Measurements from ENCODE around the gene ECSCR.

The ECSCR gene

GRCh38 chr5:139459451-139459934 is 3.0 kb downstream of the ECSCR start:
- no peaks in the 10 kb centered on the region for H3K36me3 ChIP-seq (ENCODE audit: control insufficient read depth, insufficient read depth, low read length)
- no peaks in the 10 kb centered on the region for H3K27me3 ChIP-seq (replicated peaks; ENCODE audit: control insufficient read depth, insufficient read depth, low read length, poor library complexity, severe bottlenecking)
- H3K9me3 ChIP-seq (ENCODE audit: control insufficient read depth, low read length) = no peaks in the 10 kb centered on the region
- DNase-seq = no peak
- H3K27ac ChIP-seq (ENCODE audit: insufficient read depth, low read length, poor library complexity, severe bottlenecking) = peak overlapping the region; percentile 81
- H3K4me3 ChIP-seq (ENCODE audit: insufficient read depth, low read depth, low read length, poor library complexity, severe bottlenecking) = no peak overlapping the region
- peaks cover 31% of the 10 kb centered on the region for H3K4me1 ChIP-seq (ENCODE audit: control insufficient read depth, insufficient read depth, low read length, poor library complexity, severe bottlenecking)

DNA sequence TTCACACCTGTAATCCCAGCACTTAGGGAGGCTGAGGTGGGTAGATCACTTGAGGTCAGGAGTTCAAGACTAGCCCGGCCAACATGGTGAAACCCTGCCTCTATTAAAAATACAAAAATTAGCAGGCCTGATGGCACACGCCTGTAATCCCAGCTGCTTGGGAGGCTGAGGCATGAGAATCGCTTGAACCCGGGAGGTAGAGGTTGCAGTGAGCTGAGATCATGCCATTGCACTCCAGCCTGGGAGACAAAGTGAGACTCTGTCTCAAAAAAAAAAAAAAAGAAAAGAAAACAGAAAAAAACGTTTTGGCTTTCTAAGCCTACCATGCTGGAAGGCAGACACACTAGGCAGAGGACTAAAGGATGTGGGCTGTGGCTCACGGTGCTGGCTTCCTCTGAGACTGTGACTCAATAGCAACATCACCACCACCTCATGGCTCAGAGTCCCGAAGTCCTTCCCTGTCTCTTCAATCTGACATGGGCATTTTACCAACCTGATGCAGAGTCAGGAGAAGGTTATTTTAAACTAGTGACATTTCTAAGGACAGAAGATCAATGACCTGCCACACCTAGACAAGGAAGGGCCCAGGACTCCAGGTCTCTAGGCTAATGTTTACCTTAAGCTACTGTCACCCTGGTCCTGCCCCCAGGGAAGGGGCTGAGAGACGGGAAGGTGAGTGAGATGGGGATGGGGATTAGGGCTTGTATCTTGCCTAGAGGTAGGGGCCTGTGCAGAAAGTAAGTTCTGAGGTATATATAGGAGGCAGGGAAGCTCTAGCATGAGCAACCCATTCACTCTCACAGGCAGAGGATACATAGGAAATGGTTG is 3.7 kb downstream of the ECSCR start:
- peak overlapping the region; percentile 81 for H3K27ac ChIP-seq (ENCODE audit: insufficient read depth, low read length, poor library complexity, severe bottlenecking)
- H3K4me3 ChIP-seq (ENCODE audit: insufficient read depth, low read depth, low read length, poor library complexity, severe bottlenecking) = no peak overlapping the region
- H3K27me3 ChIP-seq (replicated peaks; ENCODE audit: control insufficient read depth, insufficient read depth, low read length, poor library complexity, severe bottlenecking) = no peaks in the 10 kb centered on the region
- DNase-seq = peak; percentile 72 to 78 (median 72)
- H3K36me3 ChIP-seq (ENCODE audit: control insufficient read depth, insufficient read depth, low read length) = no peaks in the 10 kb centered on the region
- no peaks in the 10 kb centered on the region for H3K9me3 ChIP-seq (ENCODE audit: control insufficient read depth, low read length)
- peaks cover 37% of the 10 kb centered on the region for H3K4me1 ChIP-seq (ENCODE audit: control insufficient read depth, insufficient read depth, low read length, poor library complexity, severe bottlenecking)

DNA sequence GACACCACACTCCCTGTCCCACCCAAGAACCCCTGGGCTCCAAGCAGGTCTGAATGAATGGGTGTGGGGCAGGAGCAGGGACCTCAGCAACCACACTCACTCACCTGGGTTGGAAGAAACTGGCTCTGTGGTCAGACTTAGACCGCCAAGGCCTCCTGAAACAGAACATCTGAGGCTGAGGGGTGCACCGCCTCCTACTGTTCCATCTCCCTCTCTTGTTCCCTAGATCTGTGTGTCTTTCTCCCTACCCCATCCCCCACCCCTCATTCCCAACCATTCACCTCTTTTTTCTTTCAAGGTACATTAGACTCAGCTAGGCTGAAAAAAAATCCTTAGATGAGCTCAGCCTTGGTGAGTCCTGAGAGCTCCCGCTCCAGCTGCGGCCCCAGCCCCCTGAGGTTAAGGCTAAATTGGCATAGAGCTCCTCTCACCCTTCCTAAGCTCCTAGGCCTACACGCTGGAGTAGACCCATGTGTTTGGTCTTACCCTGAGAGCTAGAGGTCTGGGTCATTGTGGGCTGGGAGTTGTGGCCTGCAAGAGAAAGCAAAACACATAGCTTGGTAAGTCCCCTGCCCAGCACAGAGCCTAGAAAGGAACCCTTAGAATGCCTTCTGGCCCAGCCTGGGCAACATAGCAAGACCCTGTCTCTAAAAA is 4.8 kb downstream of the ECSCR start:
- Histone ChIP-seq H3K36me3 (ENCODE audit: control insufficient read depth, insufficient read depth, low read length) (no peaks in the 10 kb centered on the region), H3K27me3 (replicated peaks; ENCODE audit: control insufficient read depth, insufficient read depth, low read length, poor library complexity, severe bottlenecking) (no peaks in the 10 kb centered on the region), H3K9me3 (ENCODE audit: control insufficient read depth, low read length) (no peaks in the 10 kb centered on the region), H3K27ac (ENCODE audit: insufficient read depth, low read length, poor library complexity, severe bottlenecking) (peak overlapping the region; percentile 81), H3K4me1 (ENCODE audit: control insufficient read depth, insufficient read depth, low read length, poor library complexity, severe bottlenecking) (peaks cover 39% of the 10 kb centered on the region), H3K4me3 (ENCODE audit: insufficient read depth, low read depth, low read length, poor library complexity, severe bottlenecking) (no peak overlapping the region)
- peak in 1 of 3 donors; percentile 19 for DNase-seq

GRCh38 chr5:139457241-139457640 is 5.3 kb downstream of the ECSCR start:
- Histone ChIP-seq H3K27me3 (replicated peaks; ENCODE audit: control insufficient read depth, insufficient read depth, low read length, poor library complexity, severe bottlenecking) (no peaks in the 10 kb centered on the region), H3K4me1 (ENCODE audit: control insufficient read depth, insufficient read depth, low read length, poor library complexity, severe bottlenecking) (peaks cover 39% of the 10 kb centered on the region), H3K36me3 (ENCODE audit: control insufficient read depth, insufficient read depth, low read length) (no peaks in the 10 kb centered on the region)

DNA sequence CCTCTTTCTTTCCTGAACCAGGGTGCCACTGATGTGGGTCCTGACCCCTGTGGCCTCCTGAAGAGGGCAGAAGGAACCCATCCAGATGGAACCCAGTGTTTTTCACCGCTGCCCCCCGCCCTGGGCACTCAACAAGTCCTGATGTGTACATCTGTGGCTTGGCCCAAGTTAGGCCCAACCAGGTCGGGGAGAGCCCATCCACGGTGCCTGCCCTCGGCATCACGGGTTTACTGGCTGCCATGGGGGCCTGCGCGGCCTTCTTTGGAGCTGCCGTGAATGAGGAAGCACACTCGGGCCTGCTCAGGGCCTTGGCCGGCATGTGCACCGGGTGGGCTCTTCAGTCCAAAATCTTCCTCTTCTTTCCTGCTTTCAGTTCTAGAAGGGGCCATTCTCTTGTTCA is 5.8 kb downstream of the ECSCR start:
- Histone ChIP-seq H3K27ac (ENCODE audit: insufficient read depth, low read length, poor library complexity, severe bottlenecking) (peak overlapping the region; percentile 28), H3K4me1 (ENCODE audit: control insufficient read depth, insufficient read depth, low read length, poor library complexity, severe bottlenecking) (peaks cover 39% of the 10 kb centered on the region), H3K36me3 (ENCODE audit: control insufficient read depth, insufficient read depth, low read length) (no peaks in the 10 kb centered on the region), H3K9me3 (ENCODE audit: control insufficient read depth, low read length) (no peaks in the 10 kb centered on the region), H3K27me3 (replicated peaks; ENCODE audit: control insufficient read depth, insufficient read depth, low read length, poor library complexity, severe bottlenecking) (no peaks in the 10 kb centered on the region), H3K4me3 (ENCODE audit: insufficient read depth, low read depth, low read length, poor library complexity, severe bottlenecking) (no peak overlapping the region)
- DNase-seq = no peak

More at GRCh38 chr5:139457241-139457640, 5.3 kb downstream of the ECSCR start:
- no peaks in the 10 kb centered on the region for H3K9me3 ChIP-seq (ENCODE audit: control insufficient read depth, low read length)
- DNase-seq = no peak
- H3K27ac ChIP-seq (ENCODE audit: insufficient read depth, low read length, poor library complexity, severe bottlenecking) = peak overlapping the region; percentile 28
- H3K4me3 ChIP-seq (ENCODE audit: insufficient read depth, low read depth, low read length, poor library complexity, severe bottlenecking) = no peak overlapping the region

GRCh38 chr5:139454568-139455290 is 7.8 kb downstream of the ECSCR start:
- no peak for DNase-seq
- H3K36me3 ChIP-seq (ENCODE audit: control insufficient read depth, insufficient read depth, low read length) = no peaks in the 10 kb centered on the region
- no peaks in the 10 kb centered on the region for H3K27me3 ChIP-seq (replicated peaks; ENCODE audit: control insufficient read depth, insufficient read depth, low read length, poor library complexity, severe bottlenecking)
- no peak overlapping the region for H3K4me3 ChIP-seq (ENCODE audit: insufficient read depth, low read depth, low read length, poor library complexity, severe bottlenecking)
- no peak overlapping the region for H3K27ac ChIP-seq (ENCODE audit: insufficient read depth, low read length, poor library complexity, severe bottlenecking)
- peaks cover 35% of the 10 kb centered on the region for H3K4me1 ChIP-seq (ENCODE audit: control insufficient read depth, insufficient read depth, low read length, poor library complexity, severe bottlenecking)
- no peaks in the 10 kb centered on the region for H3K9me3 ChIP-seq (ENCODE audit: control insufficient read depth, low read length)

GRCh38 chr5:139453683-139454567 is 8.6 kb downstream of the ECSCR start:
- no peak for DNase-seq
- H3K36me3 ChIP-seq (ENCODE audit: control insufficient read depth, insufficient read depth, low read length) = no peaks in the 10 kb centered on the region
- H3K27ac ChIP-seq (ENCODE audit: insufficient read depth, low read length, poor library complexity, severe bottlenecking) = no peak overlapping the region
- peaks cover 27% of the 10 kb centered on the region for H3K4me1 ChIP-seq (ENCODE audit: control insufficient read depth, insufficient read depth, low read length, poor library complexity, severe bottlenecking)
- H3K9me3 ChIP-seq (ENCODE audit: control insufficient read depth, low read length) = no peaks in the 10 kb centered on the region
- H3K4me3 ChIP-seq (ENCODE audit: insufficient read depth, low read depth, low read length, poor library complexity, severe bottlenecking) = no peak overlapping the region
- H3K27me3 ChIP-seq (replicated peaks; ENCODE audit: control insufficient read depth, insufficient read depth, low read length, poor library complexity, severe bottlenecking) = no peaks in the 10 kb centered on the region

GRCh38 chr5:139451878-139452660 is 10.5 kb downstream of the ECSCR start:
- H3K27me3 ChIP-seq (replicated peaks; ENCODE audit: control insufficient read depth, insufficient read depth, low read length, poor library complexity, severe bottlenecking) = no peaks in the 10 kb centered on the region
- H3K4me3 ChIP-seq (ENCODE audit: insufficient read depth, low read depth, low read length, poor library complexity, severe bottlenecking) = no peak overlapping the region
- H3K36me3 ChIP-seq (ENCODE audit: control insufficient read depth, insufficient read depth, low read length) = no peaks in the 10 kb centered on the region
- H3K9me3 ChIP-seq (ENCODE audit: control insufficient read depth, low read length) = no peaks in the 10 kb centered on the region
- peaks cover 12% of the 10 kb centered on the region for H3K4me1 ChIP-seq (ENCODE audit: control insufficient read depth, insufficient read depth, low read length, poor library complexity, severe bottlenecking)
- H3K27ac ChIP-seq (ENCODE audit: insufficient read depth, low read length, poor library complexity, severe bottlenecking) = no peak overlapping the region
- DNase-seq = no peak

DNA sequence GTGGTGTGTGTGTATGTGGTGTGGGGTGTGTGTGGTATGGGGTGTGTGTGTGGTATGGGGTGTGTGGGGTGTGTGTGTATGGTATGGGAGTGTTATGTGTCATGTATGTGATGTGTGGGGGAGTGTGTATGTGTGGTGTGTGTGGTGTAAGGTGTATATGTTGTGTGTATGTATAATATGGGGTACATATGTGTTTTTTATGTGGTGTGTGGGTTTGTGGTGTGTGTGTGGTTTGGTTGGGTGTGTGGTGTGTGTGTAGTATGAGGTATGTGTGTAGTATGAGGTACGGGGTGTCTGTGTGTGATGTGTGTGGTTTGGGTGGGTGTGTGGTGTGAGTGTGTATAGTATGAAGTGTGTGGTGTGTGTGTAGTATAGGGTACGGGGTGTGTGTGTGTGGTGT is 11.4 kb downstream of the ECSCR start:
- no peak for DNase-seq
- H3K4me3 ChIP-seq (ENCODE audit: insufficient read depth, low read depth, low read length, poor library complexity, severe bottlenecking) = no peak overlapping the region
- H3K36me3 ChIP-seq (ENCODE audit: control insufficient read depth, insufficient read depth, low read length) = no peaks in the 10 kb centered on the region
- no peaks in the 10 kb centered on the region for H3K9me3 ChIP-seq (ENCODE audit: control insufficient read depth, low read length)
- no peak overlapping the region for H3K27ac ChIP-seq (ENCODE audit: insufficient read depth, low read length, poor library complexity, severe bottlenecking)
- H3K4me1 ChIP-seq (ENCODE audit: control insufficient read depth, insufficient read depth, low read length, poor library complexity, severe bottlenecking) = peaks cover 12% of the 10 kb centered on the region
- no peaks in the 10 kb centered on the region for H3K27me3 ChIP-seq (replicated peaks; ENCODE audit: control insufficient read depth, insufficient read depth, low read length, poor library complexity, severe bottlenecking)
